AG09309 (cell line): ENCODE data around the gene PIGN.

ENCODE experiments used
- DNase-seq: peaks from one replicate; pipeline ENCODE4 v3.0.0-alpha.2; 2010; ENCODE audit warnings: low read depth
- H3K4me3 ChIP-seq: 2 replicates; pipeline ENCODE4 v1.5.1; 2011; ENCODE audit warnings: mild to moderate bottlenecking, low read depth, low read length, moderate library complexity; ENCODE audit not compliant: control insufficient read depth
- TF ChIP-seq, protein P1 (sequence below): IDR thresholded peaks from 2 replicates; pipeline ENCODE4 v1.5.1; 2011; ENCODE audit warnings: mild to moderate bottlenecking, low read depth, low read length, inconsistent platforms; ENCODE audit not compliant: insufficient read depth, control insufficient read depth; ENCODE audit errors: missing control alignments

PIGN gene

DNA sequence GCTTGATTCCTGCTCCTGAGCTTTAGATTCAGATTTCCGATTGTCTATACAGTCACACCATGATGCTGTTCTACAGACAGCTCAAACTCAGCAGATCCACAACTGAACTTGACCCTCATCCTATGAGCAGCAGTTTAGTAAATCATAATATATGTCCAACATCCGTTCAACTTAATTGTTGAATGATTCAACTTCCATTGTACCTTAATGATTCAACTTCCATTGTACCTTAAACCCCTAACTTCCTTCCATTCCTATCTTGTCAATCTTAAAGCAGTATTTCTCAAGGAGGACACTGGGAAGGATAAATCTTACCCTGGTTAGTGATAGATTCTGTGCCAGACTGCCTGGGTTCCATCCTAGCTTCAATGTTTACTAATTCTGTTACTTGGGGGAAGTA lies 60.1 kb downstream of the PIGN start:
- no peak overlapping the region for H3K4me3 ChIP-seq
- no peak for DNase-seq
- TF ChIP-seq, protein P1, sequence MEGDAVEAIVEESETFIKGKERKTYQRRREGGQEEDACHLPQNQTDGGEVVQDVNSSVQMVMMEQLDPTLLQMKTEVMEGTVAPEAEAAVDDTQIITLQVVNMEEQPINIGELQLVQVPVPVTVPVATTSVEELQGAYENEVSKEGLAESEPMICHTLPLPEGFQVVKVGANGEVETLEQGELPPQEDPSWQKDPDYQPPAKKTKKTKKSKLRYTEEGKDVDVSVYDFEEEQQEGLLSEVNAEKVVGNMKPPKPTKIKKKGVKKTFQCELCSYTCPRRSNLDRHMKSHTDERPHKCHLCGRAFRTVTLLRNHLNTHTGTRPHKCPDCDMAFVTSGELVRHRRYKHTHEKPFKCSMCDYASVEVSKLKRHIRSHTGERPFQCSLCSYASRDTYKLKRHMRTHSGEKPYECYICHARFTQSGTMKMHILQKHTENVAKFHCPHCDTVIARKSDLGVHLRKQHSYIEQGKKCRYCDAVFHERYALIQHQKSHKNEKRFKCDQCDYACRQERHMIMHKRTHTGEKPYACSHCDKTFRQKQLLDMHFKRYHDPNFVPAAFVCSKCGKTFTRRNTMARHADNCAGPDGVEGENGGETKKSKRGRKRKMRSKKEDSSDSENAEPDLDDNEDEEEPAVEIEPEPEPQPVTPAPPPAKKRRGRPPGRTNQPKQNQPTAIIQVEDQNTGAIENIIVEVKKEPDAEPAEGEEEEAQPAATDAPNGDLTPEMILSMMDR = no peak

DNA sequence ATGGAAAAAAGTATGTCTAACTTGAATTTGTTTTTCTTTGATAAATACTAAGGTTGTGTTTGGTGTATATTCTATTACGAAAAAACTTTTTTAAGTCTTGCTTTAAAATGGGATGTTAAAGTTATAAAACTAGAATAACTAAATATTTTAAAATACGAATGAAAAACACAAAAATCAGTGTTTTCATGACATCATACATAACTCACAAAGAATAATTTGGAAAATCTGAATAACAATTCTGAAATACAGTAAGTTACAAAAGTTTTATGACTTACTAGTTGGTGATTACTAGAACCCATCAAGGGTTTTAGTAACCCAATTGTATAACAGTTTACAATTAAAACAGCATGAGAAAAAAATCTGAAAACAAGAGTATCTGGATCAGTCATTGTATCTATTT lies 61.2 kb downstream of the PIGN start:
- no peak for DNase-seq
- H3K4me3 ChIP-seq = no peak overlapping the region
- TF ChIP-seq, protein P1 = no peak

DNA sequence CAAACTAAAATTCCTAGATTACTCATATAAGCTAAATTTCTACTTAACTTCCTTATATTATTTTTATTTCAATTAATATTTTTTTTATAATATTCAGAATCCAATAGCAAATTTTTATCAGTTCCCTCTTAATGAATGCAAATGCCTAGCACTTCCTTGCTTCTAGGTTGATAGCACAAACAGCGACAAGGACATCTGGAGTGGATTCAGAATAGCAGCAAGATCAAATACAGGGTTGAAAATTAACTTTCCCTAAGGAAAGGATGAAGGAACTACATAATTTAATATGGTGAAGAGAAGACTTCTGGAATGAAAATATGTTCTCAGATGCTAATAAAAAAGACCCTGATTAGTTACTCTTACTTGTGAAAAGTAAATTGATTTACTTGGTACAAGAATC lies 64.5 kb downstream of the PIGN start:
- H3K4me3 ChIP-seq = no peak overlapping the region
- DNase-seq = no peak
- TF ChIP-seq, protein P1 = no peak

DNA sequence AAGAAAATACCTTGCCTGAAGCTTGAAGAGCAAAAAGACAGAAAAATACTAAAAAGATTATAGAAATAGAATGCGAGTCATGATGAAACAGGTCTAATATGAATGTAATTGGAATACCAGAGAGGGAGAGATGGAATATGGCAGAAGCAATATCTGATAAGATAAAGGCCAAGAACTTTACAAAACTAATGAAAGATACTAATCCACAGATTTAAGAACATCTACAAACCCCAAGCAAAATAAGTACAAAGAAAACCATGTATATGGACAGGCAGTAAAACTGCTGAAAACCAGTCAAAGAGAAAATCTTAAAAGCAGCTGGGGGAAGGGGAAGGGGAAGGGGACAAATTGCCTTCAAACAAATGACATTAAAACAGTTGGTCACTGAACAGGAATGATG lies 67.0 kb downstream of the PIGN start:
- TF ChIP-seq, protein P1 = no peak
- DNase-seq = no peak
- H3K4me3 ChIP-seq = no peak overlapping the region

DNA sequence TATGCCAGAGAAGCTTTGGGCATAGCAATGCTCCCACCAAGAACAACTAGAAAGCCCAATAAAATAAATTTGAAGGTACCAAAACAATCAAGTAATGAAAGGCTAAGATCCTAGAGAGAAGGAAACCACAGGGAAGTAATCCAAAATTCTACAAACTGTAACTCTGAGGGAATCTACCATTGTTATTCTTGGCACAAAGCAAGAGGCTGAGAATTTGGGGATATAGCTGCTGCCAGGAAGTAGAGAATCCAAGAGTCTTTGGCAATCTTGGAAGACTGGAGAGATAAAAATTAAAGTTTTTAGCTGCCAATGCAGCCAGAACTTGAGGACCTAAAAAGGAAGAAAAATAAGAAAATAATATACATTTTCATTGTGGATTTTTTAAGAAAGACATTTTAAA lies 68.5 kb downstream of the PIGN start:
- peak; percentile 72 for DNase-seq
- TF ChIP-seq, protein P1 = no peak
- no peak overlapping the region for H3K4me3 ChIP-seq

DNA sequence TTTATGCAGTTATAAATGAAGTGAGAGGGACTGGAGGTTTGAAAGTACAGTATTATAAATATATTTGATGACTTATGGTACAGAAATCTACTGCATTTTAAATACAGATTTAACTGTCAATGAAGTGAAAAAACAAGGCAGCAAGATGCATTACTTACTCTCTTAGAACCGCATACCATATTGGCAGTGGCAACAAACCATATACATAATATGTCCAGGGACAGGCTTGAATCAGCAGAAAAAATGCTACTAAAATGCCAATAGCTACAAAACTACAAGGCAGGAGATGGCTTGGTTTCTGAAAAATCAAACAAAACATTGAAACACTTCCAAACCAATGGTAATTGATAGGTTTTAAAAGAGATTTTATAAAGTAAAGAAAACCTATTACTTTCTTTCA lies 77.2 kb downstream of the PIGN start:
- TF ChIP-seq, protein P1 = no peak
- DNase-seq = no peak
- no peak overlapping the region for H3K4me3 ChIP-seq

DNA sequence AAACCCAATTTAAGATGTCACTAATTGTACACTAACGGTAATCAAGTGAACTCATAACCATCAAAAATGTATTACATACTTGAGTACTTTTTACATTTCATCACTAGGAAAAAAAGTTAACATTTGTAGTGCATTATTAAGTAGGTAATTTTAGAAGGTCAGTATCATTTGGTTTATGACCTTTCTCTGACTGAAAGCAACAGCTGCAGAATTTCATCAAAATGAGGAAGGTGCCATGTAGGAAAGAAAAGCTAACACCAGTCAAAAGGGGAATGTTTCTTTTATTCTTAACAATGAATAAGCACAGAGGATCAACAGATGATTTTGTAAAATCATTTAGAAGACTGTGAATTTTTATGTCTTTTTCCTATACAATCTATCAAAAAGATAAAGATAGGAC lies 79.0 kb downstream of the PIGN start:
- DNase-seq = no peak
- TF ChIP-seq, protein P1 = no peak
- H3K4me3 ChIP-seq = no peak overlapping the region
